Measurements from ENCODE around the gene OSBPL8.

GRCh38 chr12:76449993-76450392 lies 109.6 kb downstream of the OSBPL8 start:
- TF ChIP-seq, protein P1, sequence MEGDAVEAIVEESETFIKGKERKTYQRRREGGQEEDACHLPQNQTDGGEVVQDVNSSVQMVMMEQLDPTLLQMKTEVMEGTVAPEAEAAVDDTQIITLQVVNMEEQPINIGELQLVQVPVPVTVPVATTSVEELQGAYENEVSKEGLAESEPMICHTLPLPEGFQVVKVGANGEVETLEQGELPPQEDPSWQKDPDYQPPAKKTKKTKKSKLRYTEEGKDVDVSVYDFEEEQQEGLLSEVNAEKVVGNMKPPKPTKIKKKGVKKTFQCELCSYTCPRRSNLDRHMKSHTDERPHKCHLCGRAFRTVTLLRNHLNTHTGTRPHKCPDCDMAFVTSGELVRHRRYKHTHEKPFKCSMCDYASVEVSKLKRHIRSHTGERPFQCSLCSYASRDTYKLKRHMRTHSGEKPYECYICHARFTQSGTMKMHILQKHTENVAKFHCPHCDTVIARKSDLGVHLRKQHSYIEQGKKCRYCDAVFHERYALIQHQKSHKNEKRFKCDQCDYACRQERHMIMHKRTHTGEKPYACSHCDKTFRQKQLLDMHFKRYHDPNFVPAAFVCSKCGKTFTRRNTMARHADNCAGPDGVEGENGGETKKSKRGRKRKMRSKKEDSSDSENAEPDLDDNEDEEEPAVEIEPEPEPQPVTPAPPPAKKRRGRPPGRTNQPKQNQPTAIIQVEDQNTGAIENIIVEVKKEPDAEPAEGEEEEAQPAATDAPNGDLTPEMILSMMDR (conservative IDR thresholded peaks at IDR 0.05; ENCODE audit: low read length) = no peak
- TF ChIP-seq EZH2phosphoT487 (IDR thresholded peaks at IDR 0.05; ENCODE audit: borderline replicate concordance, low read depth, low read length) = no peak
